ENCODE measurements around the gene COL27A1.

The COL27A1 gene

GRCh38 chr9:114184071-114184470, 28.7 kb downstream of the COL27A1 start:
- Histone ChIP-seq H3K9me3 (ENCODE audit: insufficient read depth, low read length, severe bottlenecking) (no peaks in the 10 kb centered on the region), H3K79me2 (ENCODE audit: insufficient read depth, low read length) (no peaks in the 10 kb centered on the region), H4K20me1 (ENCODE audit: insufficient read depth, low read length) (no peaks in the 10 kb centered on the region), H3K27me3 (ENCODE audit: insufficient read depth, low read length, poor library complexity) (no peaks in the 10 kb centered on the region), H3K36me3 (ENCODE audit: insufficient read depth, low read length) (no peaks in the 10 kb centered on the region), H3K9ac (ENCODE audit: low read depth, low read length) (no peak overlapping the region), H3K4me1 (ENCODE audit: insufficient read depth, low read length) (no peaks in the 10 kb centered on the region), H3K27ac (ENCODE audit: low read length) (no peak overlapping the region), H3K4me3 (ENCODE audit: low read depth in 1 of 2, low read length in 2 of 2) (no peak overlapping the region), H2AFZ (ENCODE audit: low read depth, low read length) (no peak overlapping the region), H3K4me2 (ENCODE audit: insufficient read depth, low read length) (no peak overlapping the region)
- DNase-seq, result no peak
- TF ChIP-seq CTCF (IDR thresholded peaks at IDR 0.05; ENCODE audit: borderline replicate concordance, extremely low read depth, low read length, poor library complexity, severe bottlenecking) (no peak), EZH2 (IDR thresholded peaks at IDR 0.05; ENCODE audit: borderline replicate concordance, low read depth, low read length, severe bottlenecking) (no peak)
- ATAC-seq (ENCODE audit: insufficient read depth, low read depth), result no peak

GRCh38 chr9:114184866-114185265, 29.5 kb downstream of the COL27A1 start:
- DNase-seq, result no peak
- Histone ChIP-seq H3K36me3 (ENCODE audit: insufficient read depth, low read length) (no peaks in the 10 kb centered on the region), H4K20me1 (ENCODE audit: insufficient read depth, low read length) (no peaks in the 10 kb centered on the region), H3K79me2 (ENCODE audit: insufficient read depth, low read length) (no peaks in the 10 kb centered on the region), H3K4me3 (ENCODE audit: low read depth in 1 of 2, low read length in 2 of 2) (no peak overlapping the region), H3K4me2 (ENCODE audit: insufficient read depth, low read length) (no peak overlapping the region), H2AFZ (ENCODE audit: low read depth, low read length) (no peak overlapping the region), H3K4me1 (ENCODE audit: insufficient read depth, low read length) (no peaks in the 10 kb centered on the region), H3K27ac (ENCODE audit: low read length) (no peak overlapping the region), H3K9ac (ENCODE audit: low read depth, low read length) (no peak overlapping the region), H3K9me3 (ENCODE audit: insufficient read depth, low read length, severe bottlenecking) (no peaks in the 10 kb centered on the region), H3K27me3 (ENCODE audit: insufficient read depth, low read length, poor library complexity) (no peaks in the 10 kb centered on the region)
- no peak for ATAC-seq (ENCODE audit: insufficient read depth, low read depth)
- TF ChIP-seq EZH2 (IDR thresholded peaks at IDR 0.05; ENCODE audit: borderline replicate concordance, low read depth, low read length, severe bottlenecking), result no peak
- TF ChIP-seq CTCF (IDR thresholded peaks at IDR 0.05; ENCODE audit: borderline replicate concordance, extremely low read depth, low read length, poor library complexity, severe bottlenecking), result no peak

GRCh38 chr9:114185570-114186490, 30.5 kb downstream of the COL27A1 start:
- Histone ChIP-seq H3K9me3 (ENCODE audit: insufficient read depth, low read length, severe bottlenecking) (no peaks in the 10 kb centered on the region), H4K20me1 (ENCODE audit: insufficient read depth, low read length) (no peaks in the 10 kb centered on the region), H3K9ac (ENCODE audit: low read depth, low read length) (no peak overlapping the region), H3K4me2 (ENCODE audit: insufficient read depth, low read length) (no peak overlapping the region), H2AFZ (ENCODE audit: low read depth, low read length) (no peak overlapping the region), H3K4me1 (ENCODE audit: insufficient read depth, low read length) (no peaks in the 10 kb centered on the region), H3K79me2 (ENCODE audit: insufficient read depth, low read length) (no peaks in the 10 kb centered on the region), H3K36me3 (ENCODE audit: insufficient read depth, low read length) (no peaks in the 10 kb centered on the region), H3K27ac (ENCODE audit: low read length) (no peak overlapping the region), H3K4me3 (ENCODE audit: low read depth in 1 of 2, low read length in 2 of 2) (no peak overlapping the region), H3K27me3 (ENCODE audit: insufficient read depth, low read length, poor library complexity) (no peaks in the 10 kb centered on the region)
- no peak for TF ChIP-seq EZH2 (IDR thresholded peaks at IDR 0.05; ENCODE audit: borderline replicate concordance, low read depth, low read length, severe bottlenecking)
- no peak for TF ChIP-seq CTCF (IDR thresholded peaks at IDR 0.05; ENCODE audit: borderline replicate concordance, extremely low read depth, low read length, poor library complexity, severe bottlenecking)
- ATAC-seq (ENCODE audit: insufficient read depth, low read depth), result no peak
- no peak for DNase-seq
